ENCODE results near the gene PUS7L.

GRCh38 chr12:43754015-43754414 lies 4.6 kb downstream of the PUS7L start:
- TF ChIP-seq CTCF (conservative IDR thresholded peaks at IDR 0.05; ENCODE audit: low read depth, low read length) (no peak), EZH2 (IDR thresholded peaks at IDR 0.05; ENCODE audit: borderline replicate concordance, low read depth, low read length, poor library complexity, severe bottlenecking) (no peak)
